GM08714 (cell line): ENCODE results near the gene STX17.

Source experiments
- H3K4me3 ChIP-seq: fragments of 200-500 bp; sonication (Bioruptor generic); 2 replicates; pipeline ENCODE4 v1.5.1; 2014; ENCODE audit warnings: mild to moderate bottlenecking, low read length, inconsistent platforms
- ZNF274 ChIP-seq: IDR thresholded peaks from 2 replicates; pipeline ENCODE4 v1.6.1; 2012; ENCODE audit warnings: mild to moderate bottlenecking, low read depth, low read length

STX17 gene

DNA sequence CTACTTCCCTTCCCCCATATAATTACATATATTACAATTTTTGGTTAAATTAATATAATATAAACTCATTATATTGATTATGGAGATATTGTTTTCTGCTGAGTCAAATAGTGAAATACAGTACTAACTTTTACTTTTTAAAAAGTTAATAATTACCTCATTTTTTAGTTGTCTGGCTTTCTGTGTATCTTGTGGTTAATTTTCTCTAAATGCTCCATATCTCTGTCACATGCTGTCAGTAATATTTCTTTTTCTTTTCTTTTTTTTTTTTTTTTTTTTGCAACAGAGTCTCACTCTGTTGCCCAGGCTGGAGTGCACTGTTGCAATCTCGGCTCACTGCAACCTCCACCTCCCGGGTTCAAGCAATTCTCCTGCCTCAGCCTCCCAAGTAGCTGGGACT is 23.2 kb downstream of the STX17 start:
- H3K4me3 ChIP-seq, result no peak overlapping the region
- TF ChIP-seq ZNF274, result no peak

DNA sequence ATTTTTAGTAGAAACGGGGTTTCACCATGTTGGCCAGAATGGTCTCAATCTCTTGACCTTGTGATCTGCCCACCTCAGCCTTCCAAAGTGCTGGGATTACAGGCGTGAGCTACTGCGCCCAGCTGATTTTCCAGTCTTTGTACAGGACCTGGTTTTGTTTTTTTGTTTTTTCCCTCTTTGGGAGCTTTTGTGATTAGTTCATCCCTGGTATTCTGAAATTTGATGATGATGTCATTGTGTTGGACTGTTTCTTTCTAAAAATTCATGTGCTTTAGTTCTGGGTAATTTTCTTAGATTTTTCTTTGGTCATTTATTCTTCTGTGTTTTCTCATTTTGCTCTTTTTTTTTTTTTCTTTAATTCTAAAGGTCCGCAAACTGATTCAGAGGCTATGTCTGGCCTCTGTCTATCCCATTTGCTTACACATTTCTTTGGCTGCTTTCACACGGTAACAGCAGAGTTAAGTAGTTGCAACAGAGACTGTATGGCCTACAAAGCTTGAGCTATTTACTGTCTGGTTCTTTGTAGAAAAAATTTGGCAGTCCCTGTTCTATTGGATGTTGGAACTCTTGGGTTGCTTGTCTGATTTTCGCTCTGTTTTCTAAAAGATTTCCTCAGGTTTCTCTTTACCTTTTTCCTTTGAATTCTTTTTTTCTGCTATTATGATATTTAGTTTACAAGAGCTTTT is 24.8 kb downstream of the STX17 start:
- H3K4me3 ChIP-seq, result no peak overlapping the region
- TF ChIP-seq ZNF274, result no peak

DNA sequence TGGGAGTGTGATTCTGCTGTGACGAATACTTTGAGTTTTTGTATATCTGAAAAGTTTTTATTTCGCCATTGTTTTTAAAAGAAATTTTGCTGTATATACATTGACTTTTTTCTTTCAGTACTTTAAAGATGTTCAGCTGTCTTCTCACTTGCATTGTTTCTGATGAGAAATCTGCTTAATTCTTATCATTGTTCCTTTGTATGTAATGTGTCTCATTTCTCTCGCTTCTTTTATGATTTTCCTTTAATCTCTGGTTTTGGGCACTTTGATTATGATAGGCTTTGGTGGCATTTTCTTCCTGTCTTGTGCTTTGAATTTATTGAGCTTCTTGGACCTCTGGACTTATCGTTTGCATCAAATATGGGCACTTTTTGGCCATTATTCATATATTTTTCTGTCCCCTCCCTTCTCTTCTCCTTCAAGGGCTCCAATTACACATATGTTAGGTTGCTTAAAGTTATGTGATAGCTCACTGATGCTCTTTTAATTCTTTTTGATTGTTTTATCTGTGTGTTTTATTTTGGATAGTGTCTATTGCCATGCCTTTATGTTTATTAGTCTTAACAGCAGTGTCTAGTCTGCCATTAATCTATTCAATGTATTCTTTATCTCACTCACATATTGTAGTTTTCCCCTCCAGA is 30.6 kb downstream of the STX17 start:
- no peak for TF ChIP-seq ZNF274
- H3K4me3 ChIP-seq, result no peak overlapping the region

DNA sequence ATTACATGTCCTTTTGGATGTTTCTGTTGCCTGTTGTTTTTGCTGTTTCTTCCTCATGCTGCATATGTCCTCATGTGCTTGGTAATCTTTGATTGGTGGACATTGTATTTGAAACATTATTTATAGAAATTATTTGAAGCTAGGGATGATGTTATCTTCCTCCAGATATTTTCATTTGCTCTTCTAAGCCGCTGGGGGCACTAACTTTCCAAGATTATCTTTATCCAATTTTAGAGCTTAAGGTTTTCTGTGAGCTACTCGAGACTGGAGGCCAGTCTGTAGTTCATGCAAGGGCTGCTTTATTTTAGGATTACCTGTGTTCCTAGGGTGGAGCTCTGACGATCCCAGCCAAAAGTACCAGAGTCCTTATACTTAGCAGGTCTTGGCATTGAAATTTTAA is 40.9 kb downstream of the STX17 start:
- no peak overlapping the region for H3K4me3 ChIP-seq
- no peak for TF ChIP-seq ZNF274

DNA sequence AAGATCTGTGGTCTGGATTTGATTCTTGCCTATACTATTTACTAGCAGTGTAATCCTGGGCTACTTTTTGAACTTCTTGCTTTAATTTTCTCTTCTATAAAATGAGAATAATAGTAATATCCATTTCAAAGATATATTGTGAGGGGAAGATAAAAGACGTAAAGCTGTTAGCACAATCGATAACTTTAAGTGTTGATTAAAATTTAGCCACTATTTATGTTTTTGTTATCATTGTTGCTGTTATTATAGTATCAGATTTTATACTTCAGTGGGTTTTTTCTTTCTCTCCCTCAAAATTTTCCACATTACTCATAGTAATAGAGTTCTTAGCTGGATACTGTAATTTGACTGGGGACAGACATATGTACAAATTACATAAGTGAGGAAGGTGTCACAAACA is 42.0 kb downstream of the STX17 start:
- TF ChIP-seq ZNF274, result no peak
- H3K4me3 ChIP-seq, result no peak overlapping the region

DNA sequence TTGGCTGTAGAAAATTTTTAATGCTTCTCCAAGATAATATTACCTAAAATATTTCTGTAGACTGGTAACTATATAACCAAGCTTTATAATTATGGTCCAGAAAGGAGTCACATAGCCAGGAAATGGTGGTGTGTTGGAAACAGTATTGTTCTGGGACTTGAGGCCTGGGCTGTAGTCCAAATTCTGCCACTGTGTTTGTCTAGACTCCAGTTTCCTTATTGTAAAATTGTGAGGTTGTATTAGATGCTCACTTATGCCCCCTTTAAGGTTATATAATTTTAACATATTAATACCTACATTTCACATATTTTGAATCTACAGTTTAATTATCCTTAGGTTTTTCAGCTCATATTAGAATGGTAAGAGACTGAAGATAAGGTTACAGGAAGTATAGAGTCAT is 42.4 kb downstream of the STX17 start:
- TF ChIP-seq ZNF274, result no peak

DNA sequence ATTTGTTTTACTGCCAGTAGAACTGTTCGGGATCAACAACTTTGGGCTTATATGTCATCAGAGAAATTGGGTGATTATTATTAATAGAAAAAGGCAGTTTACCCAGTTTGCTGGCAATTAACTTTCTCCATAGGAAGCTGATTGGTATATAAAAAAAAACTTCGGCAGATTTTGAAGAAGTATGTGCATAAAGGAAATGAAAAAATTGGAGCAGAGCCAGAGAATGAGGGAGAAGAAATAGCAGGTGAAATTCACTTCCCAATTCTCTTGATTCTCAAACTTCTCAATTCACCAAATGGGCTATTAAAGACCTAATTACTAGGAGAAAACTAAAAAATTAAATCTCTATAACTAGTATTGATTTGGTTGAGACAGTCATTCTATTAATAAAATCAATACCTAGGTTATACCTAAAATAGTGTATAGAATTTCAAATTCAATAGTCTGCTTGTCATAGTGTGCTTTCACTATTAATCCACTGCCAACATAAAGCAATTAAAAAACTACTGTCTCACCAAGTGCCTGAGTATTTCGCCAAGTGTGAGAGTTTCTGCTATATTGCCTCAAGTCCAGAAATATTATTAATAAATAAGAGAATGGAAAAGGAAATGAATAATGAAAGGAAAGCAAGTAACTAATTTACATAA is 47.5 kb downstream of the STX17 start:
- no peak for TF ChIP-seq ZNF274
- no peak overlapping the region for H3K4me3 ChIP-seq

More for the DNA sequence above, 42.4 kb downstream of the STX17 start:
- H3K4me3 ChIP-seq, result no peak overlapping the region

DNA sequence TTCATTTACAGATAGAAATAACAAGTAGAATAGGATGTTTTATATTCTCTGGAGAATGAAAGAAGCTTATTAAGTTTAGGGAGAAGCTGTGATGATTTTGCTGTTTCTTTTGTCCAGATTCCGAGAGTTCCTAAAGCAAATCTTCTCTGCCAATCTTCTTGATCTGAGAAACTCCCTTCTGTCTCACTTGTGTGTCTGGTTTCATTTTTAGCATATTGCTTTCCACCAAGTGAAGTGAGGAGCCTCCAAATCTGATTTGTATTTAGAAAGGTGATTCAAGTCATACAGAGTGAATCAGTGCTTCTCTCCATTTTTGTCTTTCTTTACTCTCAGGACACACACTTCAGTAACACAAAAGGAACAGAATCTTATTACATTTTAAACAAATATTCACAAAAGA is 48.4 kb downstream of the STX17 start:
- no peak overlapping the region; the same call in 1 of the 2 replicates for H3K4me3 ChIP-seq
- no peak for TF ChIP-seq ZNF274

DNA sequence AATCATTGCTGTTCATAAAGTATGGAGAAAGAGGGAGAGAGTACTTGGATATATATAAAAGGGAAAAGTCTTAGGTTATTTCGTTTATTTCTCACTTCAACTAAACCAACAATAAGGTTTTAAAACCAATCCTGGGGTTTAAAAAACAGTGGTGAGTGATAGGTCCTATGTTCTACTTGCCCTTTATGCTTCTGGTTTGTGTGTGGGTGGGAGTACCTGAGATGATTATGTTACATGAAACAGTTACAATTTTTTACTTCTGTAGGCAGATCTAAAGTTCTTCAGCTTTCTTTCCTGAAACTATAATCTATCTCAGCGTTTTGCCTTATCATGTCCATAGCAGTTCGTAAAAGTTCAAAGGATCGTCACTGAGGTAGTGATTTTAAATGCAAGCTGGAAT is 49.2 kb downstream of the STX17 start:
- no peak overlapping the region for H3K4me3 ChIP-seq
- no peak for TF ChIP-seq ZNF274

DNA sequence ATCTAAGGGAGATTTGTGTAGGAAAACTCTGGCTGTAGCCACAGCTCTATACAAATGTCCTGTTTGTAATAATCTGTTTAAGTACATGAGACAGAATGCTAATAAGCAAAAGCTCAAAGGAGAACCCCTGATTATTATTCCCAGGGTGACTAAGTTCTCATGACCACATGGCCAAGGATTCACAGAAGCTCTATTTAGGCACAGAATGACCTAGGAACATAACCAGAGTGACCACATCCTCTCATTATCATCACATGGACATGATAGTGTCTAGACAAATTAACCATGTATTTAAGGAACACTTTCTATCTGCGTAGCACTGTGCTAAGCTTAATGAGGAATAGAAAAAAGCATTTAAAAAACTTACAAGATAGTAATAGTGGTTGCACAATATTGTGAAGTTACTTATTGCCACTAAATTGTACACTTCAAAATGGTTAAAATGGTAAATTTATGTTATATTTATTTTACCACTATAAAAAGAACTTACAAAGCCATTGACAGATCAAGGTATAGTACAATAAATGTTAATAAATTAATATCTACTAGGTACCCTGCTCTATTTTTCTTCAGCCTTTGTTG is 56.3 kb downstream of the STX17 start:
- no peak overlapping the region for H3K4me3 ChIP-seq
- no peak for TF ChIP-seq ZNF274

DNA sequence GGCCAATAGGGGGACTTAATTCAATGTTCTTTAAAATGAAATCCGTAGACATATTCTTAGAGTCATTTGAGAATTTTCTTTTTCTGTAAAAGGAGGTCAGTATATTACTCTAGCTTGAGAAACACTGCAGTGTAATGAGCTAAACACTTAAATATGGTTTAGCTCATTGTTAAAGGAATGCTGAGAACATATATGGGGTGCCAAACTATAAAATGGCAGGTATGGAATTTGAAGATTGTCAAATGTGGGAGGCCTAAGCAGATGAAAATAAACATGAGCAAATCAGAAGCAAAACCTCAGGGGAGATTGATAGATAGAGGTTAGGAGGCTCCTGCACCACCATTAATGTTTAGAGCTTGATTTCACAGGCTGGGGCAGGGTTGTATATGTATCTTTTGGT is 57.9 kb downstream of the STX17 start:
- TF ChIP-seq ZNF274, result no peak
- H3K4me3 ChIP-seq, result no peak overlapping the region

DNA sequence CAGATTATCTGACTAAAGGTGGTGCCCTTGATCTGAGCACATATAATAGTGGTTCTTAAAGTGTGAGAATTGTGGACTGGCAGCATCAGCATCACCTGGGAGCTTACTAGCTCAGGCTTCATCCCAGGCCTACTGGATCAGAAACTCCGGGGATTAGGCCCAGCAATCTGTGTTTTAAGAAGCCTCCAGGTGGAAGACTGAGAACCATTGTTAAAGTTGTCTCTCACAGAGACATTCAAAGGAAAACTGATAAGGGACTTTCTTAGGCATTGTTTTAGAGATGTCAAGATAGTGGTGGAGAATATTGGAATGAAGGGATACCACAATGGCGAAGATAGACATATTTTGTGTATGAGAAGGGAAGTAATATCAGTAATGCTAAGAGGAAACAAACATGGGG is 59.5 kb downstream of the STX17 start:
- no peak for TF ChIP-seq ZNF274
- H3K4me3 ChIP-seq, result no peak overlapping the region

DNA sequence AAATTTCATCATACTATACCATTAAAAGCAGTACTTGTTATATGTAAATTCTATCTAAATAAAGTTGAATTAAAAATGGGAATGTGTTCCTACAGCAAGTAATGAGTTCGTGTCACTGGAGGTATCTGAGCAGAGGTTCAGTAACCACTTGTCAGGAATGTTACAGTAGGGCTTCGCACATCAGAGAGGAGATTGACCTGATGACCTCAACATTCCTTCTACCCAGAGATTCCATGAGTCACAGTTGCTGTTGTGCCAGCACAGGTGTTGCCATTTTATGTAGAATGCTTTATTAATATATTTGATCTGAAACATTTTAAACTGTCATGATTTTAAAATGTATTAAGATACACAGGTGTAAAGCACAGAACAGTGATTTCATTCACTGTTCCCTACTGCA is 60.3 kb downstream of the STX17 start:
- no peak for TF ChIP-seq ZNF274
- no peak overlapping the region for H3K4me3 ChIP-seq

DNA sequence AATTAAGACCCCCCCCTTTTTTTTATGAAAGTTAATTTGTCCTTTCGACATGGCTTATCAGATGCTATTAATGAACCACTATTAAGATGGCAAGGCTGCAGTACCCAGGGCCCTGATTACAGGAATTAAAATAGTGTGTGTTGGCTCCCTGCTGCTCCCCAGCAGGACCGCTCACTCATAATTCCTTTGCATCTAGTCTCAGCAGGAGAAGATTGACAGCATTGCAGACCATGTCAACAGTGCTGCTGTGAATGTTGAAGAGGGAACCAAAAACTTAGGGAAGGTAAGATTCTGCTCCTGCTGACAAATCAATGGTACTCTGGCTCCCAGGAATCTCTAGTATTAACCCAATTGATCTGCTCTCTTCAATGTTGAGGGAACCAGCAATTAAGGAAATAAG is 61.0 kb downstream of the STX17 start:
- TF ChIP-seq ZNF274, result no peak
- H3K4me3 ChIP-seq, result no peak overlapping the region

DNA sequence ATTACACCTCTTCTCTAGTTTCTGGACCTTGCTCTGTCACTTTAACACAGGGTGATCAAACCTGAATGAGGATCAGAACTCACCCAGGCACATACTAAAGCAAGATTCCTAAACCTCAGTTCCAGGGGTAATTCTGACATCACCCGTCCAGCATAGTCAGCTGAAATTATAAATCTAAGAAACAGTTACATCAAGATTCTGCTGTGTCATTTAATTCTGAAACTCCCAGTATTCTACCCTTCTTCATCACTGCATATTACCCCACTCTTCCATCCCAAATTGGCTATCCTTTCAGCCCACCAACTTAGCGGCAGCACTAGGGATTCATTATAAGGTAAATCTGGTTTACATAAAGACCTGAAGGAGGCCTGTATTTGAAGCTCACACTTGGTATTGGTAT is 64.0 kb downstream of the STX17 start:
- no peak for TF ChIP-seq ZNF274
- no peak overlapping the region for H3K4me3 ChIP-seq

DNA sequence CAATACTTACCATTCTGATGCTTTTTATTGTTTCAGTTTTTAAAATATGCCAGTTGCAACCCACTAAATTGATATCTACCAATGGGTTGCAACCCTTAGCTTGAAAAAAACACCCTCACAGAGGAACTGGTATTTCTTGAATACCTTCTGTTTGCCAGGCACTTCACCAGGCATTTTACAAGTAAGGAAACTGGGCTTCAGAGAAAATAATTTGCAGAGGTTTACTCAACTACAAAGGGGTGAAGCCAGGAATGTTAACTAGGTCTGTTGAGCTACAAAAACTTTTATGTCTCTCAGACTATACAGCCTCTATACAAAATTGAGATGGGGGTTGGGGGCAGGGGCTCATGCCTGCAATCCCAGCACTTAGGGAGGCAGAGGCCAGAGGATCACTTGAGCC is 65.0 kb downstream of the STX17 start:
- TF ChIP-seq ZNF274, result no peak
- no peak overlapping the region for H3K4me3 ChIP-seq
